ENCODE measurements around the gene ARNT2.

- TF ChIP-seq CTCF (IDR thresholded peaks at IDR 0.05) (no peak), POLR2A (IDR thresholded peaks at IDR 0.05) (no peak)
Observed at GRCh38 chr15:80561500-80561899, 157.3 kb downstream of the ARNT2 start.
